ENCODE results near the gene PHLDA3. TPM values are rescaled to one million over a fixed set of nuclear protein-coding genes. Genes with fewer than 3 reads are reported as not detected.

Gene PHLDA3
- total and polyA plus RNA-seq, 2 of the 4 experiments (the other 2 are of a cell fraction), result 41.6 to 102 TPM

DNA sequence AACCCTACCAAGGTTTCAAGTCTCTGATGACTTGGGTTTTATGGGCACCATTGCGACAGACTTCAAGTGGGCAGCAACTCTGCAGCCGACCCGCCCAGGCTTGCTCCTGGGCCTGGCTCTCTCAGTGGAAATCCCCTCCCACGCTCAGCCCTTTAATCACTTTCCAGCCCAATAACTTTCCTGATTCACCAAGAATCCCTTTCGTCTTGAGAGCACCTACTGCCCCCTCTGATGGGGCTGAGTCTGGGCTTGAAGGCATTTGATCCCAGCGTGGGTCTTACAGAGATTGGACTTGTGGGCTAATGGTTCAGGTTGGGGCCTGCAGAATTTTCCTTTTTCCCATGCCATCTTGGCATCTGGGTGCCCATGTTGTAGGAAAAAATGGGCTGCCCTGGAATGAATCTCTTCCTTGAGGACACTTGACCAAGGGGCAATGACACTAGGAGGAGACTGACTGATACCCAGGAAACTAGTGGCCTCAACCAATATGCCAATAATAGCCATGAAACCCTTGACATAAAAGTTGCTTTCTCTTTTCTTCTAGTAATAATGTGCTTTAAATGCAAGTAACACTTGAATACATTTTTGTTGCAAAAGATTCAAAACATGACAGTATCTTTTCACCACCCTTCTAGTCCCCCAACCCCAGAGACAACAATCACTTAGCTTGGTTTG, 7.8 kb upstream of the PHLDA3 start:
- ChIA-PET CTCF (interaction anchor here (1.4 kb wide), 1 partner anchor 36 kb away, joined by 4 read pairs; no protein-coding TSS in a partner anchor), POLR2A (ENCODE audit: unreplicated experiment) (no interaction called here)
- Histone ChIP-seq H2BK120ac (ENCODE audit: low read depth, low read length) (no peak overlapping the region), H4K5ac (ENCODE audit: low read depth, low read length) (no peak overlapping the region), H4K8ac (ENCODE audit: low read depth in 2 of 2, low read length in 2 of 2) (no peak overlapping the region), H3K4me1 (ENCODE audit: control insufficient read depth, insufficient read depth, low read length) (peaks cover 15% of the 10 kb centered on the region), H3K9me3 (ENCODE audit: control insufficient read depth, insufficient read depth, low read length) (no peaks in the 10 kb centered on the region), H3K27me3 (ENCODE audit: control insufficient read depth, insufficient read depth, low read length) (no peaks in the 10 kb centered on the region), H3K14ac (replicated peaks; ENCODE audit: low read depth, low read length) (no peak overlapping the region), H3K79me1 (ENCODE audit: low read depth in 1 of 2, low read length in 2 of 2) (no peaks in the 10 kb centered on the region), H2BK15ac (ENCODE audit: low read depth, low read length) (no peak overlapping the region), H3K36me3 (ENCODE audit: control insufficient read depth, insufficient read depth, low read length) (no peaks in the 10 kb centered on the region), H3K27ac (ENCODE audit: insufficient read depth, low read length) (no peak overlapping the region), H2AK9ac (replicated peaks; ENCODE audit: low read depth, low read length, poor library complexity) (no peak overlapping the region), H3K4me2 (ENCODE audit: low read depth, low read length) (no peak overlapping the region), H4K91ac (ENCODE audit: insufficient read depth, low read depth, low read length) (0 out of 2 replicates have a peak overlapping the region, but pooled peaks have one; percentile 1), H3K9ac (ENCODE audit: low read depth, low read length) (no peak overlapping the region), H3K18ac (ENCODE audit: low read depth, low read length) (no peak overlapping the region), H3K9me1 (ENCODE audit: insufficient read depth, low read length) (0 out of 2 replicates have a peak, but pooled peaks cover 3% of the 10 kb centered on the region), H4K20me1 (ENCODE audit: insufficient read depth, low read length) (peaks cover 2% of the 10 kb centered on the region; the same call in 1 of the 2 replicates), H2AK5ac (ENCODE audit: low read depth, low read length) (no peak overlapping the region), H3K4me3 (ENCODE audit: insufficient read depth, low read depth, low read length) (no peak overlapping the region), H3K56ac (ENCODE audit: extremely low read depth, insufficient read depth, low read length) (no peak overlapping the region), H2BK5ac (ENCODE audit: low read depth, low read length, poor library complexity, severe bottlenecking) (no peak overlapping the region), H3K23ac (ENCODE audit: low read depth, low read length) (no peak overlapping the region), H3K4ac (ENCODE audit: low read depth, low read length) (no peak overlapping the region), H2BK20ac (ENCODE audit: low read depth, low read length) (no peak overlapping the region), H2AFZ (replicated peaks; ENCODE audit: low read length, poor library complexity) (no peak overlapping the region)
- dilution Hi-C loops (cut with HindIII; ENCODE audit: low sequenced_read_pairs, unreplicated experiment) (no loop called here), in situ Hi-C loops (cut with MboI; ENCODE audit: low sequenced_read_pairs) (no loop called here), intact Hi-C loops (cut with micrococcal nuclease) (no loop called here)
- ATAC-seq (ENCODE audit: low read depth) (no peak), DNase-seq (no peak)
- no TSS peak for BruUV-seq (replicated peaks)
- TF ChIP-seq NFE2L2 (IDR thresholded peaks at IDR 0.05; ENCODE audit: low read depth, low read length) (no peak), CEBPB (IDR thresholded peaks at IDR 0.05; ENCODE audit: low read depth, low read length) (peak; percentile 80)
- WGBS, 2 experiments (ENCODE audit: extremely low coverage in 2 of 2, insufficient read length in 1 of 2), result 100% methylated on average over 2 of the region's 6 CpGs; no CpG with 5 or more reads in 1 of the 2 experiments
